Thyroid gland (tissue), 4 donors: ENCODE measurements around the gene LYPD8. TPM values are rescaled to one million over a fixed set of nuclear protein-coding genes. Genes with fewer than 3 reads are reported as not detected.

Experiments
- DNase-seq, 2 donors: peaks; one replicate each; pipeline ENCODE4 v3.0.0-alpha.2; 2019
- H3K27ac ChIP-seq, 3 donors: fragments of 200-600 bp; sonication (generic); 1 replicate in 2 of 3; 2 replicates in 1 of 3; pipeline ENCODE4 v1.5.1; 2016 to 2019; ENCODE audit warnings: mild to moderate bottlenecking in 1 of 3, moderate library complexity in 1 of 3
- H3K27me3 ChIP-seq: fragments of 200-600 bp; sonication (generic); one replicate; pipeline ENCODE4 v1.5.1; 2019
- H3K36me3 ChIP-seq, 2 donors: fragments of 200-600 bp; sonication (generic); one replicate each; pipeline ENCODE4 v1.5.1; 2016 to 2019
- H3K4me1 ChIP-seq, 2 donors: fragments of 200-600 bp; sonication (generic); one replicate each; pipeline ENCODE4 v1.5.1; 2017 to 2019
- H3K4me3 ChIP-seq, 3 donors: fragments of 200-600 bp; sonication (generic); replicated peaks in 1 of 3; 1 replicate in 2 of 3; 2 replicates in 1 of 3; pipeline ENCODE4 v1.5.1; 2016; ENCODE audit warnings: mild to moderate bottlenecking in 1 of 3
- H3K9me3 ChIP-seq: fragments of 200-600 bp; sonication (generic); one replicate; pipeline ENCODE4 v1.5.1; 2017
- CTCF ChIP-seq, 6 experiments: fragments of 200-600 bp in 3 of 6; fragments of 450-650 bp in 3 of 6; sonication (generic) in 3 of 6; IDR thresholded peaks; one replicate each; pipeline ENCODE4 v1.5.1; 2016 to 2019; ENCODE audit warnings: antibody characterized with exemption in 6 of 6, mild to moderate bottlenecking in 2 of 6, inconsistent platforms in 1 of 6, moderate library complexity in 1 of 6
- POLR2A ChIP-seq, 2 donors: fragments of 450-650 bp; IDR thresholded peaks; one replicate each; pipeline ENCODE4 v1.6.1; 2017; ENCODE audit warnings: antibody characterized with exemption in 2 of 2, mild to moderate bottlenecking in 2 of 2, moderate library complexity in 1 of 2
- WGBS, 2 donors: methylation state at CpG; one replicate each; pipeline ENCODE4 v1.1.5; 2017; 5-methylcytosine and 5-hydroxymethylcytosine counted together
- intact Hi-C: fragments of 100-400 bp; cut with DNase I; formaldehyde crosslinking; loops from one replicate; pipeline ENCODE4 v1.15.1; 2023
- total RNA-seq, 4 donors: library from RNA; depleted of rRNA; stranded (reverse); fragments of >200 nt; gene quantifications; one replicate each; pipeline ENCODE4 v1.2.3, GENCODE V29; 2016

The LYPD8 gene
- total RNA-seq, 4 donors from 2014 or later: not detected

DNA sequence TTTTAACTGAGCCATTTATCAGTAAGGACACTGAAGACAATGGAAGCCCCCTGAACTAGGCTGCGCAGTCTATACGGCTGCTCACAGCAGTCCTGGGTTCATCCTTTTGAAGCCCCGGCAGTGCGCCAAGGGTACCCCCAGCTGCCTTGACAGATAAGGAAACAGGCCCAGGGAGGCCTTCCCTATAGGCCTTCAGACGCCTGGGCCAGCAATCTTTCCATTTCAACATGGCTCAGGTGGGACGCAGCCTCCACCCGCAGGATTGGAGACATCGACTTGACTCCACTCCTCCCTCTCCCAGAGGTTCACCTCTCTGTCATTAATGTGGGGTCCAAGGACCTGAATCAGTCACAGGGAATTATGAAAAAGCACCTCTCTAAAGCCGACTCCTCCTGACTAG, 2.8 kb upstream of the LYPD8 start:
- Histone ChIP-seq H3K4me3 (no peak overlapping the region), H3K27ac (no peak overlapping the region), H3K9me3 (no peaks in the 10 kb centered on the region), H3K36me3 (no peaks in the 10 kb centered on the region), H3K4me1 (no peaks in the 10 kb centered on the region), H3K27me3 (no peaks in the 10 kb centered on the region)
- no peak for DNase-seq
- TF ChIP-seq POLR2A (IDR thresholded peaks at IDR 0.05) (no peak), CTCF (IDR thresholded peaks at IDR 0.05) (no peak)
- WGBS, 2 donors: 85 to 93% methylated on average over 9 of the region's 9 CpGs
- intact Hi-C loops: no loop called here

GRCh38 chr1:248757784-248758195, 2.2 kb upstream of the LYPD8 start:
- TF ChIP-seq CTCF (IDR thresholded peaks at IDR 0.05): no peak
- no peak for TF ChIP-seq POLR2A (IDR thresholded peaks at IDR 0.05)
- Histone ChIP-seq H3K27ac (no peak overlapping the region), H3K27me3 (no peaks in the 10 kb centered on the region), H3K36me3 (no peaks in the 10 kb centered on the region), H3K4me3 (no peak overlapping the region), H3K9me3 (no peaks in the 10 kb centered on the region), H3K4me1 (no peaks in the 10 kb centered on the region)
- DNase-seq: no peak
- WGBS, 2 donors: 66 to 73% methylated on average over 5 of the region's 5 CpGs
- intact Hi-C loops: no loop called here

DNA sequence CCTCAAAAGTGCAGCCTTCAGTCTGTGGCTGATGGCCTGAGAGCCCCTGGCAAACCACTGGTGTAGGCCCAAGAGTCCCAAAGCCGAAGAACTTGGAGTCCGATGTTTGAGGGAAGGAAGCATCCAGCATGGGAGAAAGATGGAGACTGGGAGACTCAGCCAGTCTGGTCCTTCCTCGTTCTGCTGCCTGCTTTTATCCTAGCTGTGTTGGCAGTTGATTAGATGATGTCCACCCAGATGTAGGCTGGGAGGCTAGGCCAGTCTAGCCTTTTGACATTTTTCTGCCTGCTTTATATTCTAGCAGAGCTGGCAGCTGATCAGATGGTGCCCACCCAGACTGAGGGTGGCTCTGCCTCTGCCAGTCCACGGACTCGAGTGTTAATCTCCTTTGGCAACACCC, 1.1 kb upstream of the LYPD8 start:
- no peak for DNase-seq
- Histone ChIP-seq H3K27me3 (no peaks in the 10 kb centered on the region), H3K4me3 (no peak overlapping the region), H3K36me3 (no peaks in the 10 kb centered on the region), H3K9me3 (no peaks in the 10 kb centered on the region), H3K27ac (no peak overlapping the region), H3K4me1 (no peaks in the 10 kb centered on the region)
- intact Hi-C loops: no loop called here
- 80% methylated on average over 5 of the region's 5 CpGs for WGBS, 2 donors
- no peak for TF ChIP-seq CTCF (IDR thresholded peaks at IDR 0.05)
- no peak for TF ChIP-seq POLR2A (IDR thresholded peaks at IDR 0.05)

DNA sequence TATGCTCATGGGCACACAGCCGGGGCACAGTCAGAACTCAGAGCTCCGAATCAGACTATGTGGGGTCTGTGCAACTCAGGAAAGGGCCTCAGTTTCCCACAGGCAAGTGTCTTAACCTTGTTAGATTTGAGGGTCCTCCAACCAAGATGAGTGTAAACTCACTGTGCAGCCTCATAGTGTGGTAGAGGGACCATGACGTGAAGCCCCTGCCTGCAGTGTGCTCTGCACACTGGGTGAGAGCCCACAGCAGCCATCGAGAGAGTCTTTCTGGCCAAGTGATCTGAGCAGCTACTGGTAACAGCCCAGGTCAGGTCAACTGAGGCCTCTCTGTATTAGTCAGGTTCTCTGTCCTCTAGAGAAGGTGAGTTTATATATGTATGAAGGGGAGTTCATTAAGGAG, 592 bp upstream of the LYPD8 start:
- Histone ChIP-seq H3K9me3 (no peaks in the 10 kb centered on the region), H3K4me3 (no peak overlapping the region), H3K4me1 (no peaks in the 10 kb centered on the region), H3K27me3 (no peaks in the 10 kb centered on the region), H3K27ac (no peak overlapping the region), H3K36me3 (no peaks in the 10 kb centered on the region)
- no peak for DNase-seq
- no peak for TF ChIP-seq CTCF (IDR thresholded peaks at IDR 0.05)
- no peak for TF ChIP-seq POLR2A (IDR thresholded peaks at IDR 0.05)
- 75 to 81% methylated on average over 4 of the region's 4 CpGs for WGBS, 2 donors
- intact Hi-C loops: no loop called here

DNA sequence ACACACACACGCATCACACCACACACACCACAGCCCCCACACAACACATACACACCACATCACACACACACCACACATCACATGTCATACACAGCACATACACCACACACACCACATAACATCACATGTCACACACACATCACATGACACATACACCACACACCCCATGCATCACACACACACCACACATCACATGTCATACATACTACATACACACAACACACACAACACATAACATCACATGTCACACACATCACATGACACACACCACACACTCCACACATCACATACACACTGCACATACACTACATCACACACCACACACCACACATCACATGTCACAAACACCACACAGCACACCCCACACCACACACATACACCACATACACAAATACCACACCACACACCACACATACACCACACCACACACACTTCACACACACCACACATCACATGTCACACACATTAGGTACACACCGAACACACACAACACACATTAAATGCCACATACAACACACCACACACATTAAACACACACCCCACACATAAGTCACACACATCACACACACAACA, 1.8 kb downstream of the LYPD8 start:
- 98 to 100% methylated on average over 2 of the region's 2 CpGs for WGBS, 2 donors
- Histone ChIP-seq H3K4me1 (no peaks in the 10 kb centered on the region), H3K27ac (no peak overlapping the region), H3K9me3 (no peaks in the 10 kb centered on the region), H3K36me3 (no peaks in the 10 kb centered on the region), H3K4me3 (no peak overlapping the region), H3K27me3 (no peaks in the 10 kb centered on the region)
- TF ChIP-seq CTCF (IDR thresholded peaks at IDR 0.05) (no peak), POLR2A (IDR thresholded peaks at IDR 0.05) (no peak)
- DNase-seq: no peak
- intact Hi-C loops: no loop called here
